GM19238 (cell line): ENCODE measurements around the gene ADARB2.
"Not testable (repeated sequence)": the region's sequence is repeated elsewhere in the genome, so short reads cannot be mapped to it uniquely, and the experiment has no call there.

Experiments used
- DNase-seq: peaks from one replicate; pipeline ENCODE4 v3.0.0; 2011; ENCODE audit warnings: low spot score; ENCODE audit not compliant: insufficient read length

ADARB2 gene

DNA sequence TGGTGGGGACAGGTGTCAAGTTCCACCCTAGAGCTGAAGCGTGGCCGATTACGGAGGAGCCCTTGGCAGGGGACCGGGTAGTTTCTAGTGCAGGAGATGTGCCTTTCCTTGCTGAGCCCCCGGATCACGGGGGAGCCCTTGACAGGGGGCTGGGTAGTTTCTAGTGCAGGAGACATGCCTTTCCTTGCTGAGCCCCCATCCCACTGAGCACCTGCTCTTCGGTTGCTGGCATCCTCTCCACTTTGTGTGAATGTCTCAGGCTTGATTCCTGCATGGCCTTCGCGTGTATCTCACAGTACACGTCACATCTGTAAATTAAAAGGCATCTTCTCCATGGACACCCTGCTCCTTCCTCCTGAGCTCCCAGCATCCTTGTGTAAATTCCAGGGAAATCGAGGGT, 263.5 kb downstream of the ADARB2 start:
- no peak for DNase-seq

DNA sequence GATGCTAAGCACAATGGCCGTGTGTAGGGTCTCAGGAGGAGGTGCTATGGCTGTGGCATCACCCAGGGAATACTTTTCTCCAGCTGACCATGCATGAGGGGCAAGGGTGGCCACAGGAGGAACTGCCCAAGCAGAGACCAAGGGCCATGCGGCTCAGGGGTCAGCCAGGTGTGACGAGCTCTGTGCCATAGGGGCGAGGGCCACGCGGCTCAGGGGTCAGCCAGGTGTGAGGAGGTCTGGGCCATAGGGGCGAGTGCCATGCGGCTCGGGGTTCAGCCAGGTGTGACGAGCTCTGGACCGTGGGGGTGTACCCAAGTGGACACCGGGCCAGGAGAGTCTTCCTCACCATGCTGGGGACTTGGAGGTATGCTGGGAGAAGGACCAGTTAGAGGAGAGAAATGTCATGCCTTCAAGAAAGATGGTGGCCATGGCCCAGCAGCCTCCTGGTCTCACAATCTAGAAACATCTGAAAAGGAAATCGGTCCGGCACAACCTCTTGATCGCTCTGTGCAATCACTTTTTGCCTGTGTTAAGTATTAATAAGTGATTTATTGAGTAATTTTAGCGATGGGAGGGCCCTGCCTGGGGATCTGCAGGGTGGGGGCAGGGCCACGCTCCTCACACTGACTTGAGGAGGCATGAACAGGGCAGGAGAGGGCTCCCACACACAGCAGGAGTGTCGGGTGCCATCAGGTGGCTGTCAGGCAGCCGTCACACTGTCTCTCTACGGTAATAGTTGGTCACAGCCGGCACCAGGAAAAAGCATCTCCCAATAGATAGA, 265.0 kb downstream of the ADARB2 start:
- no peak for DNase-seq

DNA sequence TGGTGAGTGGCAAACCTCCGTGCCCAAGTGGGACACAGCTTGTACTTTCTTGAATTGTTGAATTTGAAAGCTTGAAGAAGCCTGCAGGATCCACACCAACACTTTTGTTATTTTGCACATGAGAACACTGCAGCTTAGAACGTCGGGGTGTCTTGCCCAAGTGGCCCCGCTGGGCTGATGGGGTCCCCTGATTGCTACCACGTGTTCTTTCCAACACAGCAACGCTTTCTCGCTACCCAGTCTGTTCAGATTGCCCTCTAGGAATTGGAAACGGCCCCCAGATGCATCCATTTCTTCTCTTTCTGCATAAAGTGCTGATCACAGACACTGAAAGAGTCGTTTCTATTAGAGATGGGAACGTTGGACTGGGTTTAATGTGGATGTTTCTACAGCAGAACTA, 268.5 kb downstream of the ADARB2 start:
- DNase-seq: no peak

DNA sequence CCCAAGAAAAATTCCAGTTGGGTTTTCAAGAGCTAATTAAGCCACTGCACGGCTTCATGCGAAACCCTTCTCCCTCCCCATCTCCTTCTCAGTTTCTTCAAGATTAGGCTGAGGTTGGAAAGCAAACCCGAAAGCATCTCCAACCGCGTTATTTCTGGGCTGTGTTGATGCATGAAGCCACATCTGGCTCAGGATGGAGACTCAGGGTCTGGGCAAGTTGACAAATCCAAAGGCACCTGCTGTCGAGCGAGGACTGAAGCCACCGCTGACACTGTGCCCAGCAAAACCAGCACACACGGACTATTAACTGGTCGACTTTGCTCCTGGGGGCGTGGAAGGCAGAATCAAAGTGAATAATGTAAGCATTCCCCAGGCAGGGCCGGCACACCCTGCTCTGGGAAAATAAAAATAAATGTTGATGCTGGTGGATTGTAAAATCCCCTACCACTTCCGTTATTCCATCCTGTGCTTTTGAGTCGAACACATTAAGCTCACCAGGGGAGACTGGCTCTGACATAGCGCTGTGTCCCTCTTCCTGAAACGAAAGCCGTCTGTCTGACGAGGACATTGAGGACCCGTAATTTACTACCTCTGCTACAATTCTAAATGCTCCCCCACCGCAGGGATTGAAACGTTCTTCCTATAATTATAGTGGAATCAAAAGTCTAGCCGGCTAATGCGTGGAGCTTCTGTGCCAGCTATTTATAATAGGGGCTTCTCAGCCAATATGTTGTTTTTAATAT, 269.8 kb downstream of the ADARB2 start:
- DNase-seq: no peak

DNA sequence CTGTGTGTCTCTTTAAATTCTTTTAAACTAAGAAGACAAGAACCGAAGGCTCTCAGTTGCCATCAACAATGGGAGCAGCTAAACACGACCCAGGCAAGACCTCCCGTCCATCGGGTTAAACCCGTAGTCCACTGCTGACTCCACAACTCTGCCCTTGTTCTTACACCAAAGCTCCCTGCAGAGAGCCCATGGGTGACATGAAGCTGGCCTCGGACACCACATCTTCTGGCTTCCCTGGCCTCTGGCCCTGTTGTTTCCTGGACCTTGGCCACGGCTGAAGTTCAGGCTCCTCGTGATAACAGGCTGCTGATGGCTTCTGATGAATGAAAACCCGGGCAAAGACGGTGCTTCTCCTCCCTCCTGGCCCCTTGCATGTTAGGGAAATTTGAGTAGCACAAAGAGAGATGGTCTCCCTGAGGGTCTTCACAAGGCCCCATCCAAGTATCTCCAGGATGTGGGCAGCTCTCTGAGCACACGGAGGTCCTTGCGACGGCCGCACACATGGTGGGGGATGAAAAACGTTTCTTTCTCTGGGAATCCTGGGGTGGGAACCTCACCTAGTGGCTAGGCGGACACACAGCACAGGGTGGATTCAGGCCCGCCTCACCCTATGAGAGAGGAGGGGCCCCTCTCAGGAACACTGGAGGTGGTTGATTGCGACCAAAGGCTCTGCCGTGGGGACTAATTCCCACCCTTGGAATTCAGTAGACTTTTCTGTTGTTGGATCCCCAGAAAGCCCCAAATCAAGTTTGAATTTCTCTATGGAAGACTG, 271.1 kb downstream of the ADARB2 start:
- no peak for DNase-seq

DNA sequence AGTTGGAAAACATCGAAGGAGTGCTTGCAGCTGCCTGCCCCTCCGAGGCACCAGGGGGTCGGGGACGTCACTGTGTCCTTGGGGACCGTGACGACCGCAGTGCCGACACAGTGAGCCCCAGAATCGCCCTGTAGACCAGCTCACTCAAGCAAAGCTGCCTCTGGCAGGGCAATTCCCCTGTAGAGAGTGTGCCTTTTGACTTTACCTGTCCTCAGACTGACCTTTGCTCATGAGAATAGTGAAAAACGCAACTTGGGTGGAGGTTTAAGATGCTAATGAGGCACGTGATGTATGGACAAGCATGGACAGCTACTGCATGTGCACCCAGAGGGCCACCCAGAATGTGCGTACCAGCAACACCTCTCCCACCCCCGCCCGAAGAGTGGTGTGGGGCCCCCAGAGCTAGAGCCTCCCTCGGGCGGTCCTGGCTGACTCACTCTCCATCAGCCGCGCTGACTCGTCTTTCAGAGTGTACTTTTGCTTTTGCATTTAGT, 271.9 kb downstream of the ADARB2 start:
- no peak for DNase-seq

DNA sequence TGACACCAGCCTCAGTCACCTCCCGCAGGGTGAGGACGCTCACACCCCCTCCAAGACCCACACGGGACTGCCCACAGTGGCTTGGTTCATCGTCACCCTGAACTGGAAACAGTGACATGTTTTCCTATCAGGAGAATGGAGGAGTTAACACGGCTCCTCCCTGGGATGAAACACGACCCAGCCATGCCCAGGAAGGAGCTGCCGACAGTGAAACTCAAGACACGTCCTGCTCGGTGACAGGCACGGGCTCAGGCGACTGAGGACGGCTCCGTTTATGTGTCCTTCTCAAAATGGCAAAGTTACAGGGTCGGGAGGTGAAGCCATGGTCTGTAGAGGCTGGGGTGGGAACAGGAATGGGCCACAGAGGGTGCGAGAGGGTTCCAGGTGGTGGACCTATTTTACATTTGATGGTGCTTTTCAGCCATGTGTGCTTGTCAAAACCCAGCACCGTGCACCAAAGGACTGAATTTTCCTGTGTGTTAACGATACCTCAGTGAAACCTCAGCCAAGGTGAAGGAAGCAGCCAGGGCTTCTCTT, 272.4 kb downstream of the ADARB2 start:
- DNase-seq: no peak

DNA sequence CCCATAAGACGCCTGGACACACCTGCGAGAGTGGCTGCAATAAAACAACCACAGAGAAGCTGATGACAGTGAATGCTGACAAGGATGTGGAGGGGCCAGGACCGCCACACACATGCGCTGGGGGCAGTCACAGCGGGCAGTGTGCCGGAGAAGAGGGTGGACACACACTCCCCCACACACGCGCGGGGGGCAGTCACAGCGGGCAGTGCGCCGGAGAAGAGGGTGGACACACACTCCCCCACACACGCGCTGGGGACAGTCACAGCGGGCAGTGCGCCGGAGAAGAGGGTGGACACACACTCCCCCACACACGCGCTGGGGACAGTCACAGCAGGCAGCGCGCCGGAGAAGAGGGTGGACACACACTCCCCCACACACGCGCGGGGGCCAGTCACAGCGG, 273.4 kb downstream of the ADARB2 start:
- DNase-seq: not testable (repeated sequence)

DNA sequence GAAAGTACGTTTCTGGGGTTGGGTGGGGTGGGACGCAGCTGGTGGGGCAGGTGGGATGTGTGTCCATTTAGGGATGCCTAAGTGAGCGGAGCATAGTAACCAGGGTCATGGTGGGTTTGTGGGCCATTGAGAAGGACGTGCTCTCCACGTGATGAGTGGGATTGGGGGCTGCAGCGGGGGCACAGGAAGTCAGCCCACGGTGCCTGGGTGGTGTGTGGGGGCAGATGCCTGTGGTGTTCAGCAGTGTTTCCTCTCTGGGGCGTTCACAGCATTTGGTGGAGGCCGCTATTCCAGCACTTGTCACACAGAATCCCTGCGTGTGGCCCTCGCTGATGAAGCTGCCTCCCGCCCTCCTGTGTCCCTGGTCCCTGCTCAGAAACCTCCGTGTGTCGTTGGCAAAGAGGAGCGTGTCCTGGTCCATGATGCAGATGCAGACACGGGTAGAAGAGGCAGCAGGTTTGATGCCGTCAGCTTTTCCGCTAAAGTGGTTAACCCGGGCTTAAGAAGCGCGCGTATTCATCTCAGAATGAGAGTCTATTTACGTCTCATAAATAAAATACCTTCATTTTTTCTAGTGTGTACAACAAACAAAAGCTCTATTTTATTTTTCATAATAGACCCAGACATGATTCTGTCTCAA, 274.2 kb downstream of the ADARB2 start:
- no peak for DNase-seq

DNA sequence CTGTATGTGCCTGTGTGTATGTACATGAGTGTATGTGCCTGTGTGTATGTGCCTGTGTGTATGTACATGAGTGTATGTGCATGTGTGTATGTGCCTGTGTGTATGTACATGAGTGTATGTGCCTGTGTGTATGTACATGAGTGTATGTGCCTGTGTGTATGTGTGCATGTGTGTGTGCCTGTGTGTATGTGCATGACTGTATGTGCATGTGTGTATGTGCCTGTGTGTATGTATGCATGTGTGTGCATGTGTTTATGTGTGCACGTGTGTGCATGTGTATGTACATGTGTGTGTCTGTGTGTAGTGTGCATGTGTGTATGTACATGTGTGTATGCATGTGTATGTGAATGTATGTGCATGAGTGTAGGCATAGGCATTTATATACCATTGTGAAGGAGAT, 274.8 kb downstream of the ADARB2 start:
- DNase-seq: no peak

DNA sequence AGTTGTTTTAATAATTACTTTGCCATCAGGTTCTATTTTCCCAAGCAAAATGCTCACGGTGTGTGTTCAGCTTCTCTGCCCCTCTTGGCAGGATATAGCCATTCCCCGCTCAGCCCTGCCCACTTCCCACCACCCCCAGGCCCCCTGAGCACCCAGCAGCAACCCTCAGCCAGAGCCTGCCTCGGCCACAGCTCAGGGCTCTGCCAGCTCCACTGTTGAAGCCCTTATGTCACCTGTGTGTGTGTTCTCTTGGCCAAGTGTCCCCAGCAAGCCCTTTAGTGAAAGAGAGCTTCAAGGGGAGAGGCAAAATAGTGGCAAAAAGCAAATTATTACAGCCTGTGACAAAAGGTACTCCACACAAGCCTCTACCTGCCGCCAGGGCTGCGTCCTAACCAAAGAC, 275.3 kb downstream of the ADARB2 start:
- DNase-seq: no peak

DNA sequence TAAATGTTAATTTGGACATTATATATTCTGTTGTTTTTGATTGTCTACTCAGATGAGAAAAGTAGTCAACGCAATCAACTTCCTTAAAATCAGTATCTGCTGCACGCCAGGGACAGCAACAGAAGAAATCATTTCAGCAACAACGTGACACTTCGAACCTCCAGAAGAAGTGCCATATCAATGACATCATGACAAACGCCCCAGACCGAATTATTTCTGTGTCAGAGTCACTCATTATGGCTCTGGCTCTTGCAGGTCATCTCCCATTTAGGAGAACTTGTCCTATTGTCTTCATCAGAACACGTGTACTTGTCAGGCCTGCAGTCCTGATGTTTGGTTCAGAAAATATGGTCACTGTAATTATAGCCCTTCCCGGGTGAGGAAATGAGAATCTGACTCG, 276.3 kb downstream of the ADARB2 start:
- no peak for DNase-seq

DNA sequence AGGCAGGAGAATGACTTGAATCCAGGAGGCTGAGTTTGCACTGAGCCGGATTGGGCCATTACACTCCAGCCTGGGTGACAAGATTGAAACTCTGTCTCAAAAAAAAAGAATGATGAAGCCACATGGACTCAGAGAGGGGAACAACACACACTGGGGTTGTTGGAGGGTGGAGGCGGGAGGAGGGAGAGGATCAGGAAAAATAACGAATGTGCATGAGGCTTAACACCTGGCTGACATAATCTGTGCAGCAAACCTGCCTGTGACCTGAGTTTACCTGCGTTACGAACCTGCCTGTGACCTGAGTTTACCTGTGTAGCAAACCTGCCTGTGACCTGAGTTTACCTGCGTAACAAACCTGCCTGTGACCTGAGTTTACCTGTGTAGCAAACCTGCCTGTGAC, 277.7 kb downstream of the ADARB2 start:
- DNase-seq: not testable (repeated sequence)

DNA sequence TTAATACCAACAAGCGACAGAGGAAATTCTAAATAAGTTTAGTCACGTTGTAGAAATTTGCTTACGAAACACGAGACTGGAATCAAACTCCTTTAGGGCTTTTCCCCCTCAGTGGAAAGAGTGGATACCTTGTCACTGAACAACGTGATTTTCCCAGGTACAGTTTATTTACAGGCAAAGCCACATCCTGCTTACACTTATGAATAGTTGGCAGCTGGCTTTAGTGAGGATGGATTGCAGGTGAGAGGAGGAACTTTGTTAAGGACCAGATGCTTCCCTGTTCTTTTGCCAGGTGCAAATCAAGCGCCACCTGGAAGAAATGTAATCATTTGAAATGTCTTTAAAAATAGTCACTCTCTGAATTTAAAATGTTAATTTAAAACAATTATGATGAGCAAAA, 282.4 kb downstream of the ADARB2 start:
- no peak for DNase-seq

DNA sequence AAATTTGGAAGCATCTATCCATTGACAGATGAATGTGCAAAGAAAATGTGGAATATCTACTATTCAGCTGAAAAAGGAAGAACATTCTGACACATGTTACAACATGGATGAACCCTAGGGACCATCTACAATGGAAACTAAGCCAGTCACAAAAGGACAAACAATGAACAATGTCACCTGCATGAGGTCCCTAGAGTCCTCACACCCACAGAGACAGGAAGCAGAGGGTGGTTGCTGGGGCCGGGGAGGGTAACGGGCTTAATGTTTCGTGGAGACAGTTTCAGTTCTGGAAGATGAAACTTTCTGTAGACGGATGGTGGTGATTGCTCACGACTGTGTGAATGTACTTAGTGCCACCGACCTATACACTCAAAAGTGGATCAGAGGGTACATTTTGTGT, 282.9 kb downstream of the ADARB2 start:
- peak; percentile 67 for DNase-seq

DNA sequence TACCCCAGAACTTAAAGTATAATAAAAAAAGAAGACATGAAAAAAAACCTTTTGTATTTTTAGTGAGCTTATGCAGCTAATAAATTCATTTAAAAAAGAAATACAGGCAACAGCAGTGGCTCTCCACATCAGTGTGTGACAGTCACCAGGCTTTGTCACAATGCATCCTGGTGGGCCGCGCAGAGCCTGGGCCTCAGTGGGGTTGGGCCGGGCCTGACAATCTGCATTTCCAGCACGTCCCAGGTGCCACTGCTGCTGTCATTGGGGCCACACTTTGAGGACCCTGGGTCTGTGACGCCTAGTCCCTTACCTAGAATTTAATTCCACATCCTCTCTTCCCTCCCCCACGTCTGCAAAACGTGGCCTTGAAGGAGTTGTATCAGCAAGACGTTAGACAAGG, 284.5 kb downstream of the ADARB2 start:
- no peak for DNase-seq

DNA sequence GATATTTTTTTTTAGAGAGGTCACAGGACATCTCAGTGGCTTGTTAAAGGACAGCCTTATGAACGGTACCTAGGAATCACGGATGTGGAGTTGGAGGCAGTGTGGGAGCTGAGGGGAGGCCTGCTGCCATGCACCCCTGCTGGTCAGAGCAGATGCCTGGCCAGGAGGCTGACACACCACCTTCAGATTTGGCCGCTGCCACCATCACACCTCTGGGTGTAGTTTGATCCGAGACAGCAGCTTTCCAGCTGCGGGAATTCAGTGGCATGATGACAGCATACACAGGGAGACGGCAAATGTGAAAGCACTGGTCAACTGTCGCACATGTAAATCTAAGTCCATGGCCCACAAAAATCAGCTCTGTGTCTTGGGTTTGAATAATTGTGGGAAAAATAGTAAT, 285.4 kb downstream of the ADARB2 start:
- DNase-seq: no peak

DNA sequence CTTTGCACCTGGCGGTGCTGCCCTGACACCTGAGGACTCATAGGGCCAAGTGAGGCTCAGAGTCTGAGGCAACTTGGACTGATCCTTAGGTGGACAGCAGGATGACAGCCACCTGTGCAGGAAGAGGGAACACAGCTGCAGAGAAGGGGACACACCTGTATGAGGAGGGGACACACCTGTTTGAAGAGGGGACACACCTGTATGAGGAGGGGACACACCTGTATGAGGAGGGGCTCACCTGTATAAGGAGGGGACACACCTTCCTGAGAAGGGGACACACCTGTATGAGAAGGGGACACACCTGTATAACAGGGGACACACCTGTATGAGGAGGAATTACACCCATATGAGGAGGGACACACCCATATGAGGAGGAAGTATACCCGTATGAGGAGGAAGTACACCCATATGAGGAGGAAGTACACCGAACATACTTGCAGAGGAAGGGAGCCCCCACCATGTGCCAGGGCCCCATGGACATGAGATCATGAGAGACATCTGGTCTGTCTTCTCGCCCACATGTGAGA, 285.9 kb downstream of the ADARB2 start:
- no peak for DNase-seq

DNA sequence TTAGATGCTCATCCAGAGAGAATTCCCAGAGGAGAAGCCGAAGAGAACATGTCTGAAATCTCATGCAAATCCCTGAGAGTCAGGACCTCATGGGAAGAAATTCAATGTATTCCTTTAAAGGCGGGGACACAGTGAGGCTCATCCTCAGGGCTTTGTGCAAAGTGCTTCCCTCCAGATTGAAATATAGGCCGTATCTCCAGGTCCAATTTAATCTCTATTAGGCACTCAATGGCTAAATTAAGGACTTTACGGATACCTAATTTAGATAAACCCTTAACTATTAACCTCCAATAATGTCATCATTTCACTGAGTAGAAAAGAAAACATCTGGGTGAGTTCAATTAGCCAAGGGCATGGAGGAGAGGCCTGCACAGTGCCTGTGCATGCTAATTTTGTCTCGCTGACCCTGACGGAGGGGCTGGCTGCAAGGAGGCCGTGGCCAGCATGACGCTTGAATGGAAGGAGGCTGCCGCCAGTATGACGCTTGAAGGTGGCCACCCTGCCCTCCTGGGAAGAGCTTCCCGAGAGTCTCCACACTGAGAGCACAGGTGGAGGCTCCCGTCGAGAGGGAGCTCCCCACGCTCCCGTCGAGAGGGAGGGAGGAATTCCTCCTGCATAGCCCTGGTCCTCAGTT, 287.6 kb downstream of the ADARB2 start:
- no peak for DNase-seq

DNA sequence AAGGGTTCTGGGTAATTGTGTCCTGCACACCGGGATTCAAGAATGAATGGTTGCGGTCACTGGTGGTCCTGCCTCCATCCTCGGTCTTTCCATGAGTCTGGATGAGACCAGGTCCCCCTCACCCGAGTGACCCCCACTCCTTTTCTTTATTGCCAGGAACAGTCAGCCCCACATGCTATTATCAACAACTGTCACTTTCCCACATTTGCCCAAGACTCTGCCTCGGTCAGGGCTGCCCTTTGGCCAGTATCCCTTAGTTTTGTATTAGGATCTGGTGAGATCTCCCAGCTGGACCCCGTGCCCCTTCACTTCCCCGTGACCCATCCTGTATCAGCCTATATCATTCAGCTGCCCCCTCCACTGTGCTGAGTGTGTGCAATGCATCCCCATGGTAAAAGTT, 288.3 kb downstream of the ADARB2 start:
- no peak for DNase-seq
